HL-60 (cell line): ENCODE measurements around the gene VAT1.

Experiments
- CTCF ChIP-seq: IDR thresholded peaks from one replicate; pipeline ENCODE4 v1.5.1; 2011; ENCODE audit warnings: low read length, control low read depth, inconsistent platforms; ENCODE audit not compliant: insufficient read depth
- POLR2AphosphoS5 ChIP-seq: IDR thresholded peaks from 2 replicates; pipeline ENCODE4 v1.6.1; 2012; ENCODE audit warnings: low read depth

- TF ChIP-seq CTCF: no peak
- no peak for TF ChIP-seq POLR2AphosphoS5
Measured at GRCh38 chr17:43043307-43043706, 21.1 kb upstream of the VAT1 start.
